BLaER1 treated with 17β-estradiol and CSF1 and Interleukin-3, amounts not matched to agents 10 nM and 100 nM (cell line): ENCODE measurements around the gene BAIAP2L2.

Experiments used
- H3K27ac ChIP-seq, 11 experiments: shearing (Covaris generic); formaldehyde crosslinking; 2 replicates each; pipeline ENCODE4 v1.8.1; 2022
- H3K27me3 ChIP-seq, 11 experiments: shearing (Covaris generic); formaldehyde crosslinking; 2 replicates each; pipeline ENCODE4 v1.8.1; 2022
- H3K36me3 ChIP-seq, 11 experiments: shearing (Covaris generic); formaldehyde crosslinking; 2 replicates each; pipeline ENCODE4 v1.8.1; 2022
- H3K4me1 ChIP-seq, 10 experiments: shearing (Covaris generic); formaldehyde crosslinking; 2 replicates each; pipeline ENCODE4 v1.8.1; 2022
- H3K4me2 ChIP-seq, 11 experiments: shearing (Covaris generic); formaldehyde crosslinking; 2 replicates each; pipeline ENCODE4 v1.8.1; 2022
- H3K4me3 ChIP-seq, 10 experiments: shearing (Covaris generic); formaldehyde crosslinking; 2 replicates each; pipeline ENCODE4 v1.8.1; 2022
- H3K9ac ChIP-seq, 11 experiments: shearing (Covaris generic); formaldehyde crosslinking; 2 replicates each; pipeline ENCODE4 v1.8.1; 2022
- H3K9me3 ChIP-seq, 11 experiments: shearing (Covaris generic); formaldehyde crosslinking; replicated peaks in 1 of 11; 2 replicates each; pipeline ENCODE4 v1.8.1; 2022
- H4K20me1 ChIP-seq, 11 experiments: shearing (Covaris generic); formaldehyde crosslinking; 2 replicates each; pipeline ENCODE4 v1.8.1; 2022
- Cebpa-rat ChIP-seq, 11 experiments: shearing (Covaris generic); IDR thresholded peaks; 2 replicates each; pipeline ENCODE4 v1.8.1; 2022

The BAIAP2L2 gene

DNA sequence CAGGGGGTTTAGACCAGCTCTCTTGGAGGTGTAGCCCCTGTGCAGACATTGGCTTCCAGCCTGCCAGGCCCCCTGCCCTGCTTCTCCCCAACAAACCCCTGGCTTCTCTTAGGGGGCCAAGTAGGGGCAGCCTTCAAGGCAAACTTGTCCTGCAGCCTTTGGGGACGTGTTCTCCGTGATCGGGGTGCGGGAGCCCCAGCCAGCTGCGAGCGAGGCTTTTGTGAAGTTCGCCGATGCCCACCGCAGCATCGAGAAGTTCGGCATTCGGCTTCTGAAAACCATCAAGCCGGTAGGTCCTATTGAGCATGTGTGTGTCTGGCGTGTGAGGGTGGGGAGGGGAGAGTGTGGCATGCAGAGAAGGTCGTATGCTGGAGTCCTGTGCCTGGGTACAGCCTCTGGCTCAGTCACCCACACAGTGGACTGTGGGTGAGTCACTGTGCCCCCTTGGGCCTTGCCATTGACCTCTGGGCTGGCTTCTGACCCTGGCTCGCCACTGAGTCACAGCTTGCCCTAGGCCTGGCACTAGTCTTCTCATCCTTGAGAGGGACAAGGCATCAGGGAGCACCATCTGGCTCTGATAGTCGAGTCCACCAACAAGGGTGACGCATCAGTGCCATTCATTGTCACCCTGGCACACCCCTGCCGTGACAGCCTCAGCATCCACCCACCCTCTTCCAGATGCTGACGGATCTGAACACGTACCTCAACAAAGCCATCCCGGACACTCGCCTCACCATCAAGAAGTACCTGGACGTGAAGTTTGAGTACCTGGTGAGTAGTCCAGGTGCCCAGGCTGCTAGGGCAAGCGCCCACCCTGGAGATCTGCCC is 37.9 kb downstream of the BAIAP2L2 start:
- peaks cover 33 to 96% (median 83%) of the 10 kb centered on the region in 10 experiments for H3K4me1 ChIP-seq
- H3K9me3 ChIP-seq: no peaks in the 10 kb centered on the region
- H3K4me3 ChIP-seq: no peak overlapping the region
- peak overlapping the region in 3 of 11 experiments; percentile 76 to 86 (median 82); a peak in 4 of 22 replicates for H3K27ac ChIP-seq
- no peak for TF ChIP-seq Cebpa-rat (IDR thresholded peaks at IDR 0.05)
- H3K4me2 ChIP-seq: peak overlapping the region in 9 of 11 experiments; percentile 73 to 100 (median 95); a peak in 19 of 22 replicates
- no peaks in the 10 kb centered on the region for H4K20me1 ChIP-seq
- no peaks in the 10 kb centered on the region; a peak in 1 of 22 replicates for H3K36me3 ChIP-seq
- H3K9ac ChIP-seq: peak overlapping the region in 4 of 11 experiments; percentile 17 to 86 (median 64); a peak in 5 of 22 replicates
- peaks cover 0 to 18% (median 0%) of the 10 kb centered on the region in 11 experiments; a peak in 1 of 22 replicates for H3K27me3 ChIP-seq

DNA sequence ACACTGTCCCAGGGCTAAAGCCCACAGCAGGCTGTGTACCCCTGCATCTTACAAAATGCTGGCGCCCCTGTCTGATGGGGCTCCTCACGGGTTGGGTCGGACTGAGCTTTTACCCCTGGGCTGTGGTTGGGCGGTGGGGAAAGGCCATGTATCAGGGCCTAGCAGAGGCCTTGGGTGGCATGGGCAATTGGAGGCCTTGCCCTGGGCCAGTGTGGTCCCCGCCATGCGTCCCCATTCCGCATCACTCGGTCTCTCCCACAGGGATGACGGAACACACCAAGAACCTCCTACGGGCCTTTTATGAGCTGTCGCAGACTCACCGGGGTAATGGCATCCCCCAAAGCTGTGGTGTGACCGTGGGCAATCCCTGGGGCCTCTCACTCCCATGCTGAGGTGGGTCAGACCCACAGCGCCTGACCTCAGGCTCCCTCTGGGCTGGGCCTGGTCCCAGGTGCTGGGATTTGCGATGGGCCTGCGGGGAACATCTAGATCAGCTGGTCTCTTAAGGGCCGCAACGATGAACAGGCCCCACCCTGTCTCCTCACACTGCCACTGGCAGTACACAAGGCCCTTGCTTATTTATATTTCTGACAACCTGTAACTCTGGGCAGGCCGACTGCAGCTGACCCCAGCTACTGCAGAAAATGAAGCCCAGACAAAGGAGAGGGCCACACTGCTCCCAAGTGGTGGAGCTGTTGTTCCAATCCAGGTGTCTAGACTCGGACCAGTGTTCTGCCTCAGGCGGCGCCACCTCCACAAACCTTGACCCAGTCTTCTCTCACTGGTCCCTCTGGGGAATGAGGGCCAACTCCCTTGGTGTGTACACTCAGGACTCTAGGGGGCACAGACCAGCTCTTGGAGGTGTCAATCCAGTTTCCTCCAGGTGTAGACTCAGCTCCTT is 38.8 kb downstream of the BAIAP2L2 start:
- peaks cover 0 to 18% (median 0%) of the 10 kb centered on the region in 11 experiments; a peak in 1 of 22 replicates for H3K27me3 ChIP-seq
- H4K20me1 ChIP-seq: no peaks in the 10 kb centered on the region
- H3K27ac ChIP-seq: peak overlapping the region in 7 of 11 experiments; percentile 21 to 86 (median 76); a peak in 13 of 22 replicates
- H3K9me3 ChIP-seq: no peaks in the 10 kb centered on the region
- H3K36me3 ChIP-seq: no peaks in the 10 kb centered on the region; a peak in 1 of 22 replicates
- peaks cover 42 to 98% (median 88%) of the 10 kb centered on the region in 10 experiments for H3K4me1 ChIP-seq
- H3K4me3 ChIP-seq: no peak overlapping the region
- no peak for TF ChIP-seq Cebpa-rat (IDR thresholded peaks at IDR 0.05)
- peak overlapping the region in 7 of 11 experiments; percentile 12 to 86 (median 44); a peak in 12 of 22 replicates for H3K9ac ChIP-seq
- peak overlapping the region in 9 of 11 experiments; percentile 73 to 100 (median 95); a peak in 20 of 22 replicates for H3K4me2 ChIP-seq

DNA sequence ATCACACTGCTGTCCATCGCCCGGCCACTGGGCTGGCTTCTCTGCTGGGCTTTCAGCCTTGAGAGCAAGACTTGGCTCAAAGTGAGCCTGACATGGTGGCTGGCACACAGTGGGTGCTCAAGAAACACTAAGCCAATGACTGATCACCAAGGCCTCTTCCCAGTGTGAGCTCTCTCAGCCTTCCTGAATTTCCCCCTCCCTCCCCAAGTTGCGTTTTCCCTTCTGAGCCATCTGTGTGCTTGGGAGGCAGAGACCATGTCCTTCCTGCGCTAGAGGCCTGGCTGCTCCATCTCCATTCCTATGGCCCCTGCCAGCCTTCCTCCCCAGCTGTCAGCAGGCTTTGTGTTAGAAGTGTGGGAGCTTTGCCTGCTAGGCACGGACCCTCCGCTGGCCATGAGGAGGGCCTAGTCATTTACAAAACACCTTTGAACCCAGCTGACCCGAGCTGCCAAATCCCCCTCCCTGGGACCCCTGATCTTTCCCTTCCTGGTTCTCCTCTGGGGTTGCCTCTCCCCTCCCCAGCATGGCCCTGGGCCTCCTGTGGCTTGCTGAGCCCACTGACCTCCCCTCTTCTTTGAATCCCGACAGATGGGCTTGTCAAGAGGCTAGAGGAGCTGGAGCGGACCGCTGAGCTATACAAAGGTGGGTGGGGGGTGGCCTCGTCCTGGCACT is 40.1 kb downstream of the BAIAP2L2 start:
- Histone ChIP-seq H3K9me3 (no peaks in the 10 kb centered on the region), H3K9ac (peak overlapping the region; percentile 34 to 86 (median 75); a peak in 18 of 22 replicates), H3K27ac (peak overlapping the region; percentile 15 to 86 (median 75); a peak in 20 of 22 replicates), H3K4me2 (peak overlapping the region; percentile 73 to 100 (median 95)), H4K20me1 (no peaks in the 10 kb centered on the region), H3K27me3 (peaks cover 0 to 18% (median 0%) of the 10 kb centered on the region in 11 experiments; a peak in 1 of 22 replicates), H3K36me3 (peaks cover 0 to 4% (median 0%) of the 10 kb centered on the region in 11 experiments; a peak in 2 of 22 replicates), H3K4me1 (peaks cover 48 to 98% (median 90%) of the 10 kb centered on the region in 10 experiments), H3K4me3 (peak overlapping the region in 4 of 10 experiments; percentile 39 to 64 (median 56); a peak in 3 of 20 replicates)
- TF ChIP-seq Cebpa-rat (IDR thresholded peaks at IDR 0.05): no peak

DNA sequence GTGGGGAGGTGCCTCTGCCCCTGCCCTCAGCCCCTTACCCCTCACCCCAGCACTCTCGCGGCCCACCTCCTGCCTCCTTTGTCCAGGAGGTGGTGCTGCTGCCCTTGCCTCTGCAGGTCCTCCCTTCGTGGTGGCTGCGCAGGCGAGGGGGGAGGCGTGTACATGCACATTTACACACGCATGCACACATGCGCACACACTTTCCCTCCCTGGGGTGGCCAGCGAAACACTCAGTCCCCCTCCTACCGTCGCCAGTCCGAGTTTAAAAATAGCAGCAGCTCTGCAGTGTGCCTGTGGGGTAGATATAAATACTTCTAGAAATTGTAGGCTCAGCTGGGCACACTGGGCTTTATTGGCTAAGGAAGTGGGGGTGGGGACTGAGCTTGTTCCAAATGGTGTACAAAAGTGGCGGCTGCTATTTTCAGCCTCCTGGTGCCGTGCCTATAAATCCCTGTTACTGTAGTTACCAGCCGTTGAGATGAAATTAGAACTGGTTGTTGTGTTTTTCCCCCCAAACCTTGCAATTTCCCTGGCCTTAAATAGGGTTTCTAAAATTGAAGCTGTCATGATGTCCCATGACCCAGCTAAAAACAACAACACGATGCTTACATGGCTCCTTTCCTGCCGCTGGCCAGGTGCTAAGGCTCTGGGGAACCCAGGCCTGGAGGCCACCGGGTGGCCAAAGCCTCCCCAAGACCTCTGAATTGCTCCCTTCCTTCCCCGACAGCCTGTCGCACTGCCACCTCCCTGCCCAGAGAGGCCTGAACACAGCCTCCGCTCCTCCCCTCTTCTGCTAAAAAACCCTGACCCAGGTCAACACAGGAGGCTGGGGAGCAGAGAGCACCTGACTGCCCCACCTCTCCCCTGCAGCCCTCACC is 40.9 kb downstream of the BAIAP2L2 start:
- peak overlapping the region; percentile 73 to 100 (median 95) for H3K4me2 ChIP-seq
- TF ChIP-seq Cebpa-rat (IDR thresholded peaks at IDR 0.05): peak in 1 of 11 experiments; percentile 43; a peak in 1 of 22 replicates
- peak overlapping the region; percentile 42 to 86 (median 75); a peak in 18 of 22 replicates for H3K9ac ChIP-seq
- peaks cover 0 to 11% (median 0%) of the 10 kb centered on the region in 11 experiments; a peak in 3 of 22 replicates for H3K36me3 ChIP-seq
- peaks cover 0 to 18% (median 0%) of the 10 kb centered on the region in 11 experiments; a peak in 1 of 22 replicates for H3K27me3 ChIP-seq
- H4K20me1 ChIP-seq: no peaks in the 10 kb centered on the region
- no peaks in the 10 kb centered on the region for H3K9me3 ChIP-seq
- H3K4me1 ChIP-seq: peaks cover 48 to 98% (median 90%) of the 10 kb centered on the region in 10 experiments
- peak overlapping the region; percentile 15 to 86 (median 75); a peak in 20 of 22 replicates for H3K27ac ChIP-seq
- H3K4me3 ChIP-seq: peak overlapping the region in 8 of 10 experiments; percentile 39 to 64 (median 56); a peak in 15 of 20 replicates

DNA sequence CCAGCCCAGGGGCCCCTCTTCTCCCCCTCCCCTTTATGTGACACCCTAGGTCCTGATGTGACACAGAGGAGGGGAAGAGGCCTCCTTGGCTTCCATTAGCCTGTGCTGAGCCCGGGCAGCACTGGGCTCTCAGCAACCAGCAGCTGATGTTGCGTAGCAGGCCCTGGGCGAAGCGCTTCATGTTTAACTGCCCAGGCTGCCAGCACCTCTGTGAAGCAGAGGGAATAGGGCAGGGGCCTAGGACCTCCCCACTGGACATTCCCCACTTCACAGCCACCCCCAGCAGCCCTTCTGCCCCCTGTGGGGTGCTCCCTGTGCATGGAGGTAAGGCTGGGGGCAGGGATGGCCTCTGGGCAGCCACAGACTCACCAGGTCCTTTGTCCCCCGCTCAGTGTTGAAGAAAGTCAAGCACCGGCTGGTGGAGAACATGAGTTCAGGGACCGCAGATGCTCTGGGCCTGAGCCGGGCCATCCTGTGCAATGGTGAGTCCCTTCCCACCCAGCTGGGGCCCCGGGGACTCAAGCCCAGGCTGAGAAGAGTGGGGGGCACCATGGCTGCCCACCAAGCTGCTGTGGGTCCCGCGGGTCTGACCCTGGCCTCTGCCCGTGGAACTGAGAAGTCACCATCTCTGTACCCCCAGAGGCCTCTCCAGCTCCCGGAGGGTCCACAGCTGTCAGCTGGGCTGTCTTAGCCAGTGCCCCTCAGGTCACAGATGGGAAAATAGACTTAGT is 41.7 kb downstream of the BAIAP2L2 start:
- peak overlapping the region in 10 of 11 experiments; percentile 20 to 86 (median 76); a peak in 20 of 22 replicates for H3K27ac ChIP-seq

GRCh38 chr22:38067761-38068360 is 42.6 kb downstream of the BAIAP2L2 start:
- H3K4me3 ChIP-seq: peak overlapping the region in 8 of 10 experiments; percentile 39 to 64 (median 56); a peak in 15 of 20 replicates
- peaks cover 0 to 13% (median 0%) of the 10 kb centered on the region in 11 experiments; a peak in 3 of 22 replicates for H3K36me3 ChIP-seq
- peak overlapping the region in 10 of 11 experiments; percentile 20 to 86 (median 76); a peak in 19 of 22 replicates for H3K27ac ChIP-seq
- TF ChIP-seq Cebpa-rat (IDR thresholded peaks at IDR 0.05): no peak
- H3K27me3 ChIP-seq: peaks cover 0 to 18% (median 0%) of the 10 kb centered on the region in 11 experiments; a peak in 1 of 22 replicates
- no peaks in the 10 kb centered on the region for H4K20me1 ChIP-seq
- peaks cover 56 to 91% (median 87%) of the 10 kb centered on the region in 10 experiments for H3K4me1 ChIP-seq
- peak overlapping the region; percentile 73 to 100 (median 95) for H3K4me2 ChIP-seq
- peak overlapping the region; percentile 42 to 86 (median 75) for H3K9ac ChIP-seq
- no peaks in the 10 kb centered on the region for H3K9me3 ChIP-seq

More for the DNA sequence above, 41.7 kb downstream of the BAIAP2L2 start:
- peak overlapping the region in 8 of 10 experiments; percentile 39 to 64 (median 56); a peak in 16 of 20 replicates for H3K4me3 ChIP-seq
- no peaks in the 10 kb centered on the region for H3K9me3 ChIP-seq
- TF ChIP-seq Cebpa-rat (IDR thresholded peaks at IDR 0.05): no peak
- H3K4me1 ChIP-seq: peaks cover 48 to 92% (median 87%) of the 10 kb centered on the region in 10 experiments
- H3K27me3 ChIP-seq: peaks cover 0 to 18% (median 0%) of the 10 kb centered on the region in 11 experiments; a peak in 1 of 22 replicates
- H3K4me2 ChIP-seq: peak overlapping the region; percentile 73 to 100 (median 95)
- peak overlapping the region; percentile 42 to 86 (median 75); a peak in 20 of 22 replicates for H3K9ac ChIP-seq
- H4K20me1 ChIP-seq: no peaks in the 10 kb centered on the region
- peaks cover 0 to 13% (median 0%) of the 10 kb centered on the region in 11 experiments; a peak in 3 of 22 replicates for H3K36me3 ChIP-seq
